Dendritic cell treated with granulocyte-macrophage colony-stimulating factor and Interleukin-4, amounts not matched to agents 40 ng/mL and 50 ng/mL, for 4 days (primary cell): Measurements from ENCODE around the gene SYPL1.

ENCODE experiments used
- H3K27ac Mint-ChIP-seq: one replicate; pipeline ENCODE4 v1.8.0; 2022; ENCODE audit warnings: mild to moderate bottlenecking, mixed read lengths
- H3K27me3 Mint-ChIP-seq: one replicate; pipeline ENCODE4 v1.8.0; 2022; ENCODE audit warnings: mild to moderate bottlenecking, mixed read lengths
- H3K36me3 Mint-ChIP-seq: one replicate; pipeline ENCODE4 v1.8.0; 2022; ENCODE audit warnings: low read depth, mixed read lengths
- H3K4me1 Mint-ChIP-seq: one replicate; pipeline ENCODE4 v1.8.0; 2022; ENCODE audit warnings: low read depth, mixed read lengths
- H3K4me3 Mint-ChIP-seq: one replicate; pipeline ENCODE4 v1.8.0; 2022; ENCODE audit warnings: mild to moderate bottlenecking, moderate library complexity, mixed read lengths
- H3K9me3 Mint-ChIP-seq: one replicate; pipeline ENCODE4 v1.8.0; 2022; ENCODE audit warnings: mixed read lengths
- intact Hi-C: fragments of 100-400 bp; cut with micrococcal nuclease; formaldehyde crosslinking; loops from one replicate; pipeline ENCODE4 v1.15.0; 2022

SYPL1 gene

DNA sequence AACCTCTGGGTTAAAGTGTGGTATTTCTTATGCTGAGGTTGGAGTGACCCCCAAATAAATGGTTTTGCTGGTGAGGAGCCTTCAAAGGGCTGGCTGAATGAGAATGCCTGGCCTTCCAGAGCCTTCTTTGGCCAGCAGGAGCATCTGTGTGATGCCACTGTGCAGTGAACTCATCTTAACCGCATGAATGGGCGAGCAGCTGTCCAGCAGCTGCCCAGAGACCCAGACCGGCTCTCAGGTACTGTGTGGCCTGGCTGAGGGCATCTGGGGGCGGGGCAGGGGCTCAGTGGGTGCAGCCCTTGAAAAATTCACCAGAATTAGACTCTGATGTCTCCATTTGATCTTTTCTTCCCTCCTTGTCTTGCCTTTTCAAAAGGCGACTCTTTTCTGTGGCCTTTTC is 59.0 kb downstream of the SYPL1 start:
- H3K27ac Mint-ChIP-seq, result no peak overlapping the region
- no peaks in the 10 kb centered on the region for H3K9me3 Mint-ChIP-seq
- no peak overlapping the region for H3K4me3 Mint-ChIP-seq
- H3K36me3 Mint-ChIP-seq, result no peaks in the 10 kb centered on the region
- peaks cover 12% of the 10 kb centered on the region for H3K4me1 Mint-ChIP-seq
- H3K27me3 Mint-ChIP-seq, result peaks cover 68% of the 10 kb centered on the region
- intact Hi-C loops, result no loop called here

GRCh38 chr7:106052681-106053080 is 59.4 kb downstream of the SYPL1 start:
- intact Hi-C loops, result no loop called here
- Mint-ChIP-seq H3K27me3 (peaks cover 67% of the 10 kb centered on the region), H3K9me3 (no peaks in the 10 kb centered on the region), H3K36me3 (no peaks in the 10 kb centered on the region), H3K27ac (no peak overlapping the region), H3K4me1 (peaks cover 8% of the 10 kb centered on the region), H3K4me3 (no peak overlapping the region)

DNA sequence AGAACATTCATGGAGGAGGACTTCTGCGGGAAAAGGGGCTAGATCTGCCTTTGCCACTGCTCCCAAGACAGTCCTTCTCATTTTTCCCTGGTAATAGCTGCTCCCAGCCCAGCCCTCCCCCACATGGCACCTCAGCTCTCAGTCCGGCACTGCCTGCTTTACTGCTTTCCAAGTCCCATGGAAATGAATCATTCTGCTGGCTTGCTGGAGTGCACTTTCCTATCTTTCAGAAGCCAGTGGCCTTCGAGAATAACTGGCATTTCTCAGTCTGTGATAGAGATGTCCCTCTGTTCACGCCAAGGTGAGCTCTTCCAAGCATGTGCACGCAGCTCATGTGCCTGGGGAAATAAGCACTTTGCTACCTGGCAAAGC is 61.4 kb downstream of the SYPL1 start:
- no peak overlapping the region for H3K4me3 Mint-ChIP-seq
- intact Hi-C loops, result no loop called here
- H3K36me3 Mint-ChIP-seq, result no peaks in the 10 kb centered on the region
- H3K27me3 Mint-ChIP-seq, result peaks cover 74% of the 10 kb centered on the region
- H3K4me1 Mint-ChIP-seq, result peaks cover 7% of the 10 kb centered on the region
- no peak overlapping the region for H3K27ac Mint-ChIP-seq
- no peaks in the 10 kb centered on the region for H3K9me3 Mint-ChIP-seq

- no peaks in the 10 kb centered on the region for H3K36me3 Mint-ChIP-seq
- no peaks in the 10 kb centered on the region for H3K9me3 Mint-ChIP-seq
- peaks cover 72% of the 10 kb centered on the region for H3K27me3 Mint-ChIP-seq
- H3K4me3 Mint-ChIP-seq, result no peak overlapping the region
- H3K4me1 Mint-ChIP-seq, result peaks cover 6% of the 10 kb centered on the region
- intact Hi-C loops, result no loop called here
- H3K27ac Mint-ChIP-seq, result no peak overlapping the region
Measured at GRCh38 chr7:106050002-106050745, 61.9 kb downstream of the SYPL1 start.

DNA sequence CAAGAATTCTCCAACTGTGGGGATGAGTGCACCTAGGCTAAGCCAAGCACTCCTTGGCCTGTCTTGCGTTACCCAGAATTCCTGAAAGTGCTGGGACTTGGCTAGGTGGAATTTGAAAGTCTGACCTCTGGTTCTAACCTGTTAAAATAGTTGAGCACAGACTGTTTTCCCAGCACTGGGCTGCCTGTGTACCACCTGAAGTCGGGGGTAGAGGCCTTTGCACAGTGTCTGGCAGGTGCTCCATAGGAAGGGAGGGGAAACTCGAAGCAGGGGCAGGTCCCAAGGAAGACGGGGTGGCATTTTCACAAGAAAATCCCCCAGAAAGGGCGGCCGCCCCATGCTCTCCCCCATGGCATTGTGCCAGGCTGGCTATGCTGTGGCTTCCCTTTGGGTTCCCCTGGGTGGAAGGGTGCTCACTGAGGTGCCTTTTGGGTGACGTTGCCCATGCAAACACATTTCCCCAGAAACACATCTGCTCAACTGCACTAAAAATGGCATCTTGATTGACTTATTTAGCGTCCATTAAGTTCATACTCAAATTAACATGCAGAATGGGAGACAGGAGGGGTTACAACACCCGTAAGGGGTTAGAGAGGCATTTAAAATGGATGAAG is 62.9 kb downstream of the SYPL1 start:
- intact Hi-C loops, result no loop called here

GRCh38 chr7:106048706-106049020 is 63.4 kb downstream of the SYPL1 start:
- H3K9me3 Mint-ChIP-seq, result no peaks in the 10 kb centered on the region
- H3K27ac Mint-ChIP-seq, result no peak overlapping the region
- H3K4me1 Mint-ChIP-seq, result no peaks in the 10 kb centered on the region
- intact Hi-C loops, result no loop called here
- H3K27me3 Mint-ChIP-seq, result peaks cover 70% of the 10 kb centered on the region
- H3K36me3 Mint-ChIP-seq, result no peaks in the 10 kb centered on the region
- no peak overlapping the region for H3K4me3 Mint-ChIP-seq

More for the DNA sequence above, 62.9 kb downstream of the SYPL1 start:
- Mint-ChIP-seq H3K27me3 (peaks cover 70% of the 10 kb centered on the region), H3K27ac (no peak overlapping the region), H3K9me3 (no peaks in the 10 kb centered on the region), H3K4me1 (no peaks in the 10 kb centered on the region), H3K4me3 (no peak overlapping the region), H3K36me3 (no peaks in the 10 kb centered on the region)

GRCh38 chr7:106047818-106048705 is 64.0 kb downstream of the SYPL1 start:
- peaks cover 65% of the 10 kb centered on the region for H3K27me3 Mint-ChIP-seq
- no peaks in the 10 kb centered on the region for H3K36me3 Mint-ChIP-seq
- no peaks in the 10 kb centered on the region for H3K9me3 Mint-ChIP-seq
- intact Hi-C loops, result no loop called here
- H3K4me1 Mint-ChIP-seq, result peaks cover under 1% of the 10 kb centered on the region
- no peak overlapping the region for H3K27ac Mint-ChIP-seq
- no peak overlapping the region for H3K4me3 Mint-ChIP-seq

- Mint-ChIP-seq H3K27me3 (peaks cover 67% of the 10 kb centered on the region), H3K9me3 (no peaks in the 10 kb centered on the region), H3K36me3 (no peaks in the 10 kb centered on the region), H3K27ac (no peak overlapping the region), H3K4me1 (peaks cover 9% of the 10 kb centered on the region), H3K4me3 (no peak overlapping the region)
- intact Hi-C loops, result no loop called here
Measured at GRCh38 chr7:106047184-106047583, 64.9 kb downstream of the SYPL1 start.

- no peak overlapping the region for H3K27ac Mint-ChIP-seq
- no peaks in the 10 kb centered on the region for H3K9me3 Mint-ChIP-seq
- peaks cover 66% of the 10 kb centered on the region for H3K27me3 Mint-ChIP-seq
- peaks cover 16% of the 10 kb centered on the region for H3K4me1 Mint-ChIP-seq
- intact Hi-C loops, result no loop called here
- H3K4me3 Mint-ChIP-seq, result no peak overlapping the region
- no peaks in the 10 kb centered on the region for H3K36me3 Mint-ChIP-seq
Measured at GRCh38 chr7:106045586-106045985, 66.5 kb downstream of the SYPL1 start.

DNA sequence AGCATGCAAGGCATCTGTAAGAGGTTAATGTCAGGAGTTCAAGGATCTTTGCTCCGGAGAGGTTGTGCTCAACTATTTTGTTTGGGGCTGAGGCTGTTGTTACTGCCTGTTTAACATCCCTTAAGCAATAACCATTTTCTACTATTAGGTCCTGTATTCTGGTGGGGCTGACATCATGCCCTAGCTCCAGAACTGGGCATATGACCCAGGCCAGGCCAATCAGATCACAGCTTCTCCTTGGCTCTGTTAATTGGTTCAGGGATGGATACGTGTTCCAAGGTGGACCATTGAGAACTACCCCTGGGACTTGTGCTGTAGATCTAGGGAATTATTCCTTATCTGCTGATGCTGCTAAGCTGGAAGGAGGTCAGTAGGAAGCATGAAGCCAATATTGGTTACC is 67.0 kb downstream of the SYPL1 start:
- Mint-ChIP-seq H3K4me1 (peaks cover 16% of the 10 kb centered on the region), H3K27me3 (peaks cover 65% of the 10 kb centered on the region), H3K27ac (no peak overlapping the region), H3K9me3 (no peaks in the 10 kb centered on the region), H3K36me3 (no peaks in the 10 kb centered on the region), H3K4me3 (no peak overlapping the region)
- intact Hi-C loops, result no loop called here

GRCh38 chr7:106042196-106042611 is 69.9 kb downstream of the SYPL1 start:
- H3K27ac Mint-ChIP-seq, result no peak overlapping the region
- H3K9me3 Mint-ChIP-seq, result no peaks in the 10 kb centered on the region
- no peaks in the 10 kb centered on the region for H3K36me3 Mint-ChIP-seq
- H3K27me3 Mint-ChIP-seq, result peaks cover 52% of the 10 kb centered on the region
- intact Hi-C loops, result loop anchor here (1.0 kb wide), 1 partner anchor 282 kb away; no protein-coding TSS in a partner anchor
- no peak overlapping the region for H3K4me3 Mint-ChIP-seq
- peaks cover 16% of the 10 kb centered on the region for H3K4me1 Mint-ChIP-seq

GRCh38 chr7:106041140-106041717 is 70.9 kb downstream of the SYPL1 start:
- Mint-ChIP-seq H3K36me3 (no peaks in the 10 kb centered on the region), H3K4me3 (no peak overlapping the region)
- intact Hi-C loops, result loop anchor here (1.0 kb wide), 1 partner anchor 384 kb away; no protein-coding TSS in a partner anchor

More at GRCh38 chr7:106041140-106041717, 70.9 kb downstream of the SYPL1 start:
- H3K4me1 Mint-ChIP-seq, result peaks cover 16% of the 10 kb centered on the region
- H3K9me3 Mint-ChIP-seq, result no peaks in the 10 kb centered on the region
- H3K27me3 Mint-ChIP-seq, result peaks cover 45% of the 10 kb centered on the region
- no peak overlapping the region for H3K27ac Mint-ChIP-seq
